Adipose tissue (tissue), 3 donors: Measurements from ENCODE around the gene LRRC61. TPM values are rescaled to one million over a fixed set of nuclear protein-coding genes. Genes with fewer than 3 reads are reported as not detected.

Experiments used
- H3K27ac ChIP-seq: one replicate; pipeline ENCODE4 v1.5.1; 2013; ENCODE audit warnings: low read depth, low read length
- WGBS, 3 donors: extraction: QIAGEN DNeasy Blood & Tissue Kit; methylation state at CpG; one replicate each; pipeline ENCODE4 v1.1.7; 2013; 5-methylcytosine and 5-hydroxymethylcytosine counted together
- polyA plus RNA-seq, 3 donors: library from polyadenylated mRNA; stranded (reverse); fragments of 200-250 nt; gene quantifications; one replicate each; pipeline ENCODE4 v1.2.3, GENCODE V29; 2013
- donor health status: healthy with polysubstance abuse.
- donor health status: Bipolar disorder and iron deficiency.
- donor health status: healthy.

Gene LRRC61
- polyA plus RNA-seq, 3 donors, result 1.3 to 12.1 (median 8.6) TPM

DNA sequence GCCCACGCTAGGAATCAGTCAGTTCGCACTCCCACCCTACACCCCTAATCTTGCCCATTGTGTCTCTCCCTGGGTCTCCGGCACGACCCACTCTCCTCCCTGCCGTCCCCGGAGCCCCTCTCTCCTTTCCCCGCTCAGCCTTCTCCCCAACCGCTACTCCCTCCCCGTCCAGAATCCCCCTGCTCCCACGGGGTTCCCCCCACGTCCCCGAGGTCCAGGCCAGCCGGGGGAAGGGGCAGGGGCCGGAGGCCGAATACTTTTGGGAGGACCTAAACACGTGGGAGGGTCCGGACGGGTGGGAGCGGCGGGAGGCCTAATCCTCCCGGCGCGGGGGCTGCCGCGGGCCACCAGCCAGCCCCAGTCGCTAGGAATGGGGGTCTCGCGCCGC lies 17.7 kb downstream of the LRRC61 start:
- H3K27ac ChIP-seq, result no peak overlapping the region
- 2 to 12% (median 4%) methylated on average over 26 to 29 of the region's 29 CpGs for WGBS, 3 donors

DNA sequence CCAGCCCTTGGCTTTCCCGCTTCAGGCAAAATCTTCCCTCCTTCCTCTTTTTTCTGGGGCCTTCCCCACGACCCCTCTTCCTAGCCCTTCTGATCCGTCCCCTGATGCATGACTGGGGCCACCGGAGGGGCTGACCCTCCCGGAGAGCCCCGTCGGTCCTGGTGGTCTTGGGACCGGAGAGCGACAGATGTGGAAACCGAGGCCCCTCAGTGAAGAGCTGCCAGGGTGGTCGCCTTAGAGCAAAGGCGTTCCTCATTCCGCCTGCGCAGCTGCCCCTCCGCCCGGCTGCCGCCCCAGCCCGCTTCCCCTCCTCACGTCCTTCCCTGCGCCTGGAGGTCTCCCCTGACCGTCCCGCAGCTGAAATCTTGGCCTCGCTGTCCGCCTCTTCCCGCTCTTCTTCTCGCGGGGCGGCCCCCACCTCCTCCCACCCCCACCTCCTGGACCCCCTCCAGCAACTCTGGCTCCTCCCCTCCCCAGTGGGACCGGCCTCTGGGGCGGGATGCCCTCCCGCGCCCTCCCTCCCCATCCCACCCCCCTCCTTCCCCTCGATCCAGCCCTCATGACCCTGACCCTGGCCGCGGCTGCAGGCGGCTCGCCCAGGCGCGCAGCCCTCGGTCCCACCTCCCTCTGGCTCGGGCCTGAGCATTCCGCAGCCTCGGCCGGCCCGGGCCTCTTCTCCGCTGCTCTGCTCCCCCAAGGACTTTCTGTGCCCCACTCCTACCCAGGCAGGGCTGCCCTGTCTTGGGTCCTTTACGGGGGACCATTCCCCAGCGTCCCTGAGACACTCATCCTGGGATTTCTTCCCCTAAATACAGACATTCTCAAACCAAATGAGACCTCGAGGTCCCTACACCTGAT lies 18.3 kb downstream of the LRRC61 start, which contains the start of gene RARRES2:
TSS of gene RARRES2 (minus strand) at position 367 of the 858 bp plus-strand sequence. CDS start 1,020 bp downstream, outside the sequence.
- WGBS, 3 donors, result 9 to 15% (median 15%) methylated on average over 42 to 49 of the region's 49 CpGs
- H3K27ac ChIP-seq, result no peak within 1 kb of the TSS

DNA sequence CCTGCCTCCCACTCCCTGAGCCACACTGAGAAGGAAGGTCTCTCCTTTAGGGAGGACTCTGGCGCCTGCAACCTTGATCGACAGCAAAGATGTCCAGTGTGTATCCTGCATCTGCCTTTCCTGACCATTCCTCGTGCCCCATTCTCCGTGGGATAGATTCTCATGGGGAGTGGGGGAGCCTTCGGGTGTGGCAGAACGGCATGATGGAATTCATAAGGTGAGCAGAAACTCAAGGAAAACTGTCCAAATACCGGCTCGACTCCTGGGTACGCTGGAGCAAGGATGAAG lies 18.9 kb downstream of the LRRC61 start:
- WGBS, 3 donors, result 80 to 81% (median 81%) methylated on average over 9 of the region's 9 CpGs

DNA sequence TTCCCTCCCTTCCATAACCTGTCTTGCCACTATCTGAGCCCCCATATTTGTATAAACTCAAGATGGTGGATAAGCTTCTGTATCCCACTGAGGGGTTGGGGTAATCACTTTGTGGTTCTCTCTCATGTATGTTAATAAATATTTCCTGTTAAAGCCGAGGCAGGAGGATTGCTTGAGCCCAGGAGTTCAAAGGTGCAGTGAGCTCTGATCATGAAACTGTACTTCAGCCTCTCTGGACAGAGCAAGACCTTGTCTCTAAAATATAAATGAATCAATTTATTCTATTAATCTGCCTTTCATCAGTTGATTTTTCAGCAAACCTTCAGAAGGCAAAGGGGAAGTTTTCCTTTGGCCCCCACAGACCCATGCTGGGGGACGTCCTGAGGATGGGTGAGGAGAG lies 20.1 kb downstream of the LRRC61 start:
- no peak overlapping the region for H3K27ac ChIP-seq
- 80 to 89% (median 88%) methylated on average over 2 of the region's 2 CpGs for WGBS, 3 donors

More for the DNA sequence above, 18.9 kb downstream of the LRRC61 start:
- no peak overlapping the region for H3K27ac ChIP-seq

DNA sequence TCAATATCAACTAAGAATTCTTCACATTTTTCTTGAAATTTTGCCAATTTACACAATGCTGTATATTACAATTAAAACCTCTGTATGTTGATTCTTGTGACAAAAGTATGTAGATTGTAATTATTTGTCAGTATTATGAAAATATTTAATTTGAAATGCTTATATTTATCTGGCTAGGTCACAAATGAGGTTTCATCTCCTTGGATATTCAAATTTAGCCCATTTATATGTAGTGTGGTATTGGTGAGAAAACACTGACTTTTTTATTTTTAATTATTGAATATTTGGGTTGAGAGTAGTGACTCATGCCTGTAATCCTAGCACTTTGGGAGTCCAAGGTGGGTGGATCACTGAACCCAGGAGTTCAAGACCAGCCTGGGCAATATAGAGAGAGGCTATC lies 21.1 kb downstream of the LRRC61 start:
- H3K27ac ChIP-seq, result no peak overlapping the region

DNA sequence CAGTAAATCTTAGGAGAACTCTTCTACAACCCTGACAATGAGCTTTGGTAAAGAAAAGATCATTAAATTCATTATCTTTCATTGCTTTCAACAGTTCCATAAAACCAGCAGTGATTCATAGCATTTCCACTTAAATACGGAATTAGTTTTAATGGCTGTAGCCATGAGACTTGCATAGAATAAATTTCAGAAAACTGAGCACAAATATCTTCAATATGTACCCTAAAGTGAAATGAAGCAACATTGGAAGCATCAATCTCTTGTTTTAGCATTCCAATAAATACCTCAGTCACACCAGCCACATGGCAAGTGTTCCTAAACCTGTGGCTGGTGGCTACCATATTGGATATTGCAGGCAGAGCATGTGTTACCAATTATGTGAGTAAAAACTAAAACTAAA lies 21.9 kb downstream of the LRRC61 start:
- 79 to 95% (median 93%) methylated on average over 1 of the region's 1 CpG for WGBS, 3 donors
- no peak overlapping the region for H3K27ac ChIP-seq

DNA sequence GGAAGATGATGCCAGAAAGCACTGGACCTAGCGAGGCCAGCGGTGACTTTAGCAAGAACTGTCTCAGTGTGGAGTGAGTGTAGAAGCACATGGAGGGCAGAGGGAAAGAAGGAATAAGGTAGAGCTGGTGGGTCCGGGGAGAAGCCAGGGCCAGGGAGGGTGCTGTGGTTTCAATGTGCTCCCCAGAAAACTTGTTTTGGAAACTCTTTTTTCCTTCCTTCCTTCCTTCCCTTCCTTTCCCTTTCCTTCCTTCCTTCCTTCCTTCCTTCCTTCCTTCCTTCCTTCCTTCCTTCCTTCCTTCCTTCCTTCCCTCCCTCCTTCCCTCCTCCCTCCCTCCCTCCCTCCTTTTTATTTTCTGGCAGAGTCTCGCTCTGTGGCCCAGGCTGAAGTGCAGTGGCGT lies 23.8 kb downstream of the LRRC61 start:
- WGBS, 3 donors, result 89 to 95% (median 89%) methylated on average over 5 of the region's 5 CpGs
- no peak overlapping the region for H3K27ac ChIP-seq

DNA sequence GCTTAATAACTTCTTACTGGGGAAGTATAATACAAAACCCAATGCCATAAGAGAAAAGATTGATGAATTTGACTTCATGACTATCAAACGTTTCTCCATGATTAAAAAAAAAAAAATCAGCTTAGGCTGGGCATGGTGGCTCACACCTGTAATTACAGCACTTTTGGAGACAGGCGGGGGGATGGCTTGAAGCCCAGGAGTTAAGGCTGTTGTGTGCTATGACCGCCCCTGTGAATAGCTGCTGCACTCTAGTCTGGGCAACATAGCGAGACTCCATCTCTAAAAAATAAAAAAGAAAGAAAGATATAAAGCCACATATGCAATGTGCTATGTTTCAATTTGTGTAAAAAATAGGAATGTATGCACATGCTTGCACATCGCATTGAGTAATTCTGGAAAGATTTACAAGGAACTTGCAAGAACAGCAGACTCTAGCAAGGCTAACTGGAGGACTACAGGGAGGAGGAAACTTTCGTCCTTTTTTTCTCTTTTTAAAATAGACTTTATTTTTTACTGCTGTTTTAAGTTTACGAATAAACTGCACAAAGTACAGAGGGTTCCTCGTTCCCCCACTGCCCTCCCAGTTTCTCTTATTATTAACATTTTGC lies 28.5 kb downstream of the LRRC61 start:
- no peak overlapping the region for H3K27ac ChIP-seq
- 65 to 75% (median 69%) methylated on average over 8 of the region's 8 CpGs for WGBS, 3 donors

DNA sequence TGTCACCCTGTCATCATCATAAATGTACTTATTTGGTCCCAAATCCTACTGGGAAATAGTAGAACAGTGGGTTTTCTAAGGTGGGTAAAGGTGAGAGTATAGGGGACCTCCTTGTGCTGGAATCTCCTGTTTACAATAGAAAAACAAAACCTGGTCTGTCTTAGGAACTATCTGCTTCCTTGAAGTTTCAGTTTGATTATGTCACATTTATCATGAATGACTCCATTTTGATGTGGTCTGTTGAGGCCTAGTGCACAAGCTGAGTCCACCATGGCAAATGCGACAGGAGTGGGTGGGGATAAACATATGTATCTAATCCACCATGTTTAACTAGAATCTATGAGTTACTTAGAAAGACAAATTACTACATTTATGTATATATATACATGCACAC lies 32.5 kb downstream of the LRRC61 start:
- 77 to 85% (median 83%) methylated on average over 1 of the region's 1 CpG for WGBS, 3 donors
- no peak overlapping the region for H3K27ac ChIP-seq

DNA sequence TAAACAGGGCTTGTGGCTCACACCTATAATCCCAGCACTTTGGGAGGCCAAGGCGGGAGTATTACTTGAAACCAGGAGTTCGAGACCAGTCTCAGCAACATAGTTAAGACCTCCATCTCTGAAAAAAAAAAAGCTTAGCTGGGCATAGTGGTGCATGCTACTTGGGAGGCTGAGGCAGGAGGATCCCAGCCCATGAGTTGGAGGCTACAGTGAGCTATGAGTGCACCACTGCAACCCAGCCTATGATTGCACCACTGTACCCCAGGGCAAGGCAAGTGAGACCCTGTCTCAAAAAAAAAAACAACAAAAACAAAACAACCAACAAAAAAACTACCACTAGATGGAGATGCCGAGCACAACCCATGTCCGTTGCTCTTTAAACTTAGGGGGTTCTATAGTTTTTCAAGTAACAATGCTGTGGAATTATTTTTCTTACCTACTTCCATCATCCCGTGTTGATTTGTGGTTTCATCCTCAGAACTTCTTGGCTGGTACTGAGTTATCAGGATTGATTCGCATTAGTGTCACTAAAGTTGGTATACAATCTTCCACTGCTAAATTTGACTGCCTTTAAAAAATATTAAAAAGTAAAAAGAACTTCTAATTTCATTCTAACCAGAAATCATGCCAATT lies 33.2 kb downstream of the LRRC61 start:
- WGBS, 3 donors, result 31 to 38% (median 34%) methylated on average over 6 of the region's 6 CpGs
- H3K27ac ChIP-seq, result no peak overlapping the region

DNA sequence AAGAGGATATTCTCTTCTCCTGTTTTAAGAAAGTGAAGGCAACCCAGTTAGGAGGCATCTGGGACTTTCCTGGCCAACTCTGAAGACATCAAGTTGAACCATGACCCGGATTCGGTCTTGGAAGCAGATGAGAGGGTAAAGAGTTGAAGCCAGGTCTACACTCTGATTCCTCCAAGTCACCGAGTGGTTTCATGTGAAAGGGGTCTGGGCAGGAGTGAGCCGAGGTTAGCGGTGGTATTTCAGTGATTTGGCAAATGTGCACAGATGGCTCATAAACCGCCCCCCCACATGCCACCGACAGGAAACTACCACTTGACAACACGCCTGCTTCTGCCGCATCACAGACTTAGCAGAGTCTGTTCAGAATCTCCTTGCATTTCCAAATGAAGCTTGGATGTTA lies 34.1 kb downstream of the LRRC61 start:
- 27 to 69% (median 29%) methylated on average over 9 of the region's 9 CpGs for WGBS, 3 donors
- no peak overlapping the region for H3K27ac ChIP-seq

DNA sequence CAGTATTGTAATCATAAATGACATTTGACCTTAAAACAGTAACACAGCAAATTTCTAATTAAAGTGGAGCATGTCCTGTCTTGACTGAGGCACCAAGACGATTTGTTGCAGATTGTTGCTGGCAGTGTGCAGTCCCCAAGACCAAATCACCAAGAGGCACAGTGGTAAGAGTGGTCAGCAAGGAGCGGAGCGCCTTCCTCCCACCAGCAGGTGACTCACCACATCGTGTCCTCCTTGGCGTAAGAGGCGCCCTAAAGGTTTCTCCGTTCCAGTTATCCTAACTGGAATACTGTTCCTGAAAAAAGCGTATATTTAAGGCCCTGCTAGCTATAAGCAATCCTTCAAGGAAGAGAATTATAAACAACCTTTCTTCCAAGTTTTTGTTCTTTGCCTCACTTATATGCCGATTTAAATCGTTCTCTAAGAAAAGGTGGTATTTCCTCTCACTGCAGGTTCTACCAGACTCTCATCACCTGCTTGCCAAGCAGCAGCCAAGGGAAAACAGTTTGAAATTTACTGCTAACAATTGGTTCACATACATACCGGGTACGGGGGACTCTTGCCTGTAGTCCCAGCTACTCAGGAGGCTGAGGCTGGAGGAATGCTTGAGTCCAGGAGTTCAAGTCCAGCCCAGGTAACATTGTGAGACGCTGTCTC lies 34.7 kb downstream of the LRRC61 start:
- 73 to 83% (median 75%) methylated on average over 13 of the region's 13 CpGs for WGBS, 3 donors

DNA sequence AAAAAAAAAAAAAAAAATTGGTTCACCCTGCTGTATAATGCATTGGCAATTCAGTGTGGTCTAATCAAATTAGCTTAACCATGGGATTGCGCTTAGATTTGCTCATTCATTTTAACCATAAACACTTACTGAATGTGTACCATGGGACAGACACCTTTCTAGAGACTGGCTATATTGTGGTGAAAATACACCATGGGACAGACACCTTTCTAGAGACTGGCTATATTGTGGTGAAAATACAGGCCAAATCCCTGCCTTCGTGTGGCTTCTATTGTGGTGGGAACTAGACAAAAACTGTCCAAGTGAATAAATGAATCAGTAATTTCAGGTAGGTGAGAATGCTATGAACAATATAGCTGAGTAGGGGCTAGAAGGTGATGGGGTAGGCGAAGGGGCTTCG lies 35.3 kb downstream of the LRRC61 start:
- H3K27ac ChIP-seq, result no peak overlapping the region
- WGBS, 3 donors, result 94 to 97% (median 96%) methylated on average over 4 of the region's 4 CpGs

More for the DNA sequence above, 34.7 kb downstream of the LRRC61 start:
- no peak overlapping the region for H3K27ac ChIP-seq

DNA sequence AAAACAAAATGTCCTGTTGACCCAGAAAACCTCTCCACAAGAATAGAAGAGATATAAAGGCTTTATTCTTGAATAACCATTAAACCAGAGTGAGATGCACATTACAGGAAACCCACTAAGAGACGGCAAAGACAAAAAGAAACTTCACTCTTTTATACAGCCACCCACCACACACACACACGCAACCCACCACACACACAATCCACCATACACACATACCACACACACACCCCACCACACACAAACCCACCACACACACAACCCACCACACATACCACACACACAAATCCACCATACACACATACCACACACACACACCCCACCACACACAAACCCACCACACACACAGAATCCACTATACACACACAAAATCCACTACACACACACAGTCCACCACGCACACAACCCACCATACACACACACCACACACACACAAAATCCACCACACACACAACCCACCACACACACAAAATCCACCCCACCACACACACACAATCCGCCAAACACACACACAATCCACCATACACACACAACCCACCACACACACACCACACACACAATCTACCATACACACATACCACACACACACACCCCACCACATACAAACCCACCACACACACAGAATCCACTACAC lies 36.0 kb downstream of the LRRC61 start:
- WGBS, 3 donors, result 86 to 93% (median 88%) methylated on average over 4 of the region's 4 CpGs
- no peak overlapping the region for H3K27ac ChIP-seq

DNA sequence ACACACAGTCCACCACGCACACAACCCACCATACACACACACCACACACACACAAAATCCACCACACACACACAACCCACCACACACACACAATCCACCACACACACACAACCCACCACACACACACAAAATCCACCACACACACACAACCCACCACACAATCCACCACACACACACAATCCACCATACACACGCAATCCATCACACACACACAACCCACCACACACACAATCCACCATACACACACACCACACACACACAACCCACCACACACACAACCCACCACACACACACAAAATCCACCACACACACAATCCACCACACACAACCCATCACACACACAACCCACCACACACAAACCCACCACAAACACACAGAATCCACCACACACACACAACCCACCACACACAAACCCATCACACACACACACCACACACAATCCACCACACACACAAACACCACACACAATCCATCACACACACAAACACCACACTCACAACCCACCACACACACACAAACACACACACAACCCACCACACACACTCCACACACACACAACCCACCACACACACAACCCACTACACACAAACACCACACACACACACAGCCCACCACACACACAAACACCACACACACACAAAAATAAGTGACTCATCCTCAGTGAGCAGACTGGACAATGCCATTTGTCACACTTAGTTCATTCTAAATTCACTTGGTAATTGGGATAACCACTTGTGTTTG lies 36.6 kb downstream of the LRRC61 start:
- 98 to 100% (median 100%) methylated on average over 2 of the region's 2 CpGs for WGBS, 3 donors

DNA sequence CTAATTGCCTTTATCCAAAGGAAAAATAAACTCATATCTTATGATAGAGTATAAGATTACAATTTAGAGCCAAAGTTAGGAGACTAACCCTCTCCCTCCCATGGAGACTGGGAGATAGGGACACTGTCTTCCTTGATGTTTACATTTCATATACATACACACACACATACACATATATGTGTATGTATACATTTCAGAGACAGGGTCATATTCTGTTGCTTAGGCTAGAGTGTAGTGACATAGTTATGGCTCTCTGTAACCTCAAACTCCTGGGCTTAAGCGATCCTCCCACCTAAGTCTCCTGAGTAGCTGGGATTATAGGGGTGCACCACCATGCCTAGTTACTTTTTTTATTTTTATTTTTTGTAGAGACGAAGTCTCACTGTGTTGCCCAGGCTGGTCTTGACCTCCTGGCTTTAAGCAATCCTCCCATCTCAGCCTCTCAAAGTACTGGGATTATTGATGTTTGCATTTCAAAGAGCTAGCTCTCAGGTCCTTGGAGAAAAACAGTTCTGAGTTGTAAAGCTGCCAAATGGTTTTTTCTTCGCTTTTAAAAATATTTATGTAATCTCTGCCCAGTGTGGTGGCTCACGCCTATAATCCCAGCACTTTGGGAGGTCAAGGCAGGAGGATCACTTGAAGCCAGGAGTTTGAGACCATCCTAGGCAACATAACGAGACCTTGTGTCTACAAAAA lies 37.4 kb downstream of the LRRC61 start:
- WGBS, 3 donors, result 79 to 87% (median 83%) methylated on average over 5 of the region's 5 CpGs
- H3K27ac ChIP-seq, result no peak overlapping the region

More for the DNA sequence above, 36.6 kb downstream of the LRRC61 start:
- H3K27ac ChIP-seq, result no peak overlapping the region

DNA sequence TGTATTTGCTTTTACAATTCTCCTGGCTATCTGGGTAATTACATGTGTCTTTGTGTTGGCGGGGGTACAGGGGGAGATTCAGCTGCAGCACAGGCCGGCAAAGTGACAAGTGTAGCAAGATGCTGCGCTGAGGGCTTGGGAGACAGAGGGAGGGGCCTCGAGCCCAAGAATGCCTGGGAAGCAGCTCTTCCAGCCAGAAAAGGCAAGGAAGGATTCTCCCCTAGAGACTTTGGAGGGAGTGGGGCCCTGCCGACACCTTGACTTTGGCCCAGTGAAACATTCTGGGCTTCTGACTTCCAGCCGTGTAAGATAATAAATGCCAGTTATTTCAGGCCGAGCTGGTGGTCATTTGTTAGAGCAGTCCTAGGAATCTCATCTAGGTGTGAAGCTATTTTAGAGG lies 38.2 kb downstream of the LRRC61 start:
- 67 to 73% (median 70%) methylated on average over 7 of the region's 7 CpGs for WGBS, 3 donors
- H3K27ac ChIP-seq, result no peak overlapping the region
